Activated T-helper 1 cell treated with anti-CD3 and anti-CD28 coated beads, Interleukin-12 subunit alpha, Interleukin-12 subunit beta, Interleukin-2, Interleukin-4 antibody, amounts not matched to agents 30 ng/mL and 10 ng/mL and 1 ng/mL, durations not matched to agents 14 hours and 24 hours and 36 hours (primary cell): ENCODE results near the gene AKT1S1. TPM values are rescaled to one million over a fixed set of nuclear protein-coding genes. Genes with fewer than 3 reads are reported as not detected.
"Not testable (repeated sequence)": the region's sequence is repeated elsewhere in the genome, so short reads cannot be mapped to it uniquely, and the experiment has no call there.

ENCODE experiments used
- DNase-seq: peaks from one replicate; pipeline ENCODE4 v3.0.0; 2021; ENCODE audit warnings: low spot score
- H3K27ac Mint-ChIP-seq: one replicate; pipeline ENCODE4 v1.8.0; 2021; ENCODE audit warnings: mild to moderate bottlenecking, mixed read lengths
- H3K27me3 Mint-ChIP-seq: one replicate; pipeline ENCODE4 v1.8.0; 2022; ENCODE audit warnings: mild to moderate bottlenecking, moderate library complexity, mixed read lengths; ENCODE audit not compliant: insufficient read depth
- H3K36me3 Mint-ChIP-seq: one replicate; pipeline ENCODE4 v1.8.0; 2021; ENCODE audit warnings: low read depth, mixed read lengths
- H3K4me1 Mint-ChIP-seq: one replicate; pipeline ENCODE4 v1.8.0; 2021; ENCODE audit warnings: low read depth, mixed read lengths
- H3K4me3 Mint-ChIP-seq: one replicate; pipeline ENCODE4 v1.8.0; 2021; ENCODE audit warnings: mild to moderate bottlenecking, moderate library complexity, mixed read lengths
- H3K9me3 Mint-ChIP-seq: one replicate; pipeline ENCODE4 v1.8.0; 2021; ENCODE audit warnings: mixed read lengths
- intact Hi-C: fragments of 100-400 bp; cut with micrococcal nuclease; formaldehyde crosslinking; loops from one replicate; pipeline ENCODE4 v1.15.1; 2024
- total RNA-seq: library from RNA; stranded (reverse); gene quantifications from 2 replicates; pipeline ENCODE4 v1.2.3, GENCODE V29; 2022

AKT1S1 gene
- total RNA-seq: 32.1 and 32.2 TPM in 2 replicates

DNA sequence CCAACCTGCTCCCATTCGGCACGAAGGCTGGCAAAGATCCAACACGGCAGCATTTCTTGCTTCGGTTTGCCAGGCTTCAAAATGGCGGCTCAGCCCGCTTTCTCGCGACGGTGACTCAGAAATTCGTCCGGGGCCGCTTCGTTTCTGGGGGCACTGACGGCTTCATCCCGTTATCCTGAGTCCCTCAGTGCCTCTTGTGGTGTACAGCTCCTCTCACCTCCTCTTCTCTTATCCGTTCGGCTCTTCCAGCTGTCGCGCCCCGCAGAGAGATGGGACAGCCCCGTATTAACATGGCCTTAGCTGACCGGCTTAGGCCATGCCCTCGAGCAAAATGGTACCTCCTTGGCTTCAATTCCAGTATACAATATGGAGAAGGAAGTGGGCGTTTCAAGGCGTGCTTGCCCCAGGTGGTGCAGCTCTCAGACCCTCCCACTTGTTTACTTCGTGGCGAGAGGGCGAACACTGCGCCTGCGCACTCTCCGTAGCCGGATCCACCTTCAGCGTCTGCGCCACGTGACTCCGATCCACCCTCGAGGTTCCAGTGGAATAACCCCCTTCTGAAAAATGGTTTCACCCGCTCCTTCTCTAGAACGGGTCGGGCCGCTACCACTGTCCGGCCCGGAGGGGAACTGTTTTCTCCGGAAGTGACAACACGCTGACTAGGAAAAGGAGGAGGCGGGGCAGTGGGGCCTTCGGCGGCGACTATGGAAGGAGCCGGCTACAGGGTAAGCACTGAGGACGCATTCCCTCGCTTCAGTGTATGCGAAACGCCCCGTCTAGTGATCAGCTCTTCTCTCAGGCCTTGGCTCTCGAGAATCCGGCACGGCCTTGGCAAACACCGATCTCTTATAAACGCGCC, at the start of gene AKT1S1, which contains the start of gene TBC1D17:
Gene AKT1S1, minus strand, starts transcription at position 336 of the 859 bp plus-strand sequence. CDS start 4,060 bp downstream, outside the sequence.
Gene TBC1D17, plus strand, starts transcription at position 683 of the 859 bp plus-strand sequence. Its CDS starts 22 bp downstream, at position 705.
- Mint-ChIP-seq H3K4me1 (peaks cover 30% of the 10 kb centered on the region), H3K27me3 (no peaks in the 10 kb centered on the region), H3K36me3 (peaks cover 25% of the 10 kb centered on the region), H3K27ac (no peak within 1 kb of the TSS), H3K4me3 (no peak within 1 kb of the TSS), H3K9me3 (no peaks in the 10 kb centered on the region)
- DNase-seq: peak; percentile 99
- intact Hi-C loops: loop anchor here (1.0 to 5.0 kb wide), 13 partner anchors 8 to 499 kb away; partner anchors contain the start of genes ALDH16A1, ATF5, NR1H2 and NUP62

DNA sequence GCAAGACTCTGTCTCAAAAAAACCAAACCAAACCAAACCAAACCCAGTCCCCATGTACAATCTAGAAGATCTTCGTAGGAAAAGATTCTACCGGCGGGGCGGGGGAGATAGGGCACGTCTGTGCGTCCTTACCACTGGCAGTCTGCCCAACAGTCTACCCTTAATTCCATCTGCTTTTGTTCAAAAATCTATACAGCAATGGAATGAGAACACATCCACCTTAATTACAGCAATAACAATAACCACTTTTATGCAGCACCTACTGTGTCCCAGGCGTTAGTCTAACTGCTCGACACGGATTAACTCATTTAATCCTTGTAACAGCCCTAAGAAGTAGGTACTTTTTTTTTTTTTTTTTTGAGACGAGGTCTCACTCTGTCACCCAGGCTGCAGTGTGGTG, 49.4 kb upstream of the AKT1S1 start:
- Mint-ChIP-seq H3K36me3 (peaks cover 61% of the 10 kb centered on the region), H3K9me3 (no peaks in the 10 kb centered on the region), H3K4me1 (peaks cover 59% of the 10 kb centered on the region), H3K27me3 (no peaks in the 10 kb centered on the region), H3K4me3 (peak overlapping the region; percentile 47), H3K27ac (peak overlapping the region; percentile 34)
- no peak for DNase-seq
- intact Hi-C loops: no loop called here

DNA sequence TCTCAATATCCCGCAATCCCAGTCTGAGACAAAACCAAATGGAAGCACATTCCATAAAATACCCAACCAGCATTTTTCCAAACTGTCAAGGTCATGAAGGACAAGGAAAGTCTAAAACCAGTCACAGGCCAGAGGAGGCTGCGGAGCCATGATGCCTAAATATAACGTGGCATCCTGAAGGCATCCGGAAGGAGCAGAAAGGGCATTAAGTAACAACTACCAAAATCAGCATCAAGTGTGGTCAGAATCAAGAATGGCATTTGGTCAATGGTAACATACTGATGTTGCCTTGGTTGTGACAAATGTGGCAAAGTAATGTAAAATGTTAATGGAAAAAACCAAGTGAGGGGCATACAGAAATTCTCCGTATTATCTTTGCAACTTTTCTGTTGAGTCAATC, 48.3 kb upstream of the AKT1S1 start:
- intact Hi-C loops: no loop called here
- Mint-ChIP-seq H3K36me3 (peaks cover 62% of the 10 kb centered on the region), H3K27ac (no peak overlapping the region), H3K9me3 (no peaks in the 10 kb centered on the region), H3K4me3 (peak overlapping the region; percentile 59), H3K27me3 (no peaks in the 10 kb centered on the region), H3K4me1 (peaks cover 49% of the 10 kb centered on the region)
- no peak for DNase-seq

DNA sequence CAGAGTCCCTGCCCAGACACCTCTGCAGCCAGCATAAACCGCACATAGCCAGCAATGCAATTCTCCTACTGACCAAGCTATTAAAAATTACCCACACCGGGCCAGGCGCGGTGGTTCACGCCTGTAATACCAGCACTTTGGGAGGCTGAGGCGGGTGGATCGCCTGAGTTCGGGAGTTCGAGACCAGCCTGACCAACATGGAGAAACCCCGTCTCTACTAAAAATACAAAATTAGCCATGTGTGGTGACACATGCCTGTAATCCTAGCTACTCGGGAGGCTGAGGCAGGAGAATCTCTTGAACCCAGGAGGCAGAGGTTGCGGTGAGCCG, 47.7 kb upstream of the AKT1S1 start:
- H3K4me3 Mint-ChIP-seq, H3K27me3 Mint-ChIP-seq, intact Hi-C loops, H3K9me3 Mint-ChIP-seq, H3K27ac Mint-ChIP-seq, DNase-seq: not testable (repeated sequence)
- peaks cover 61% of the 10 kb centered on the region for H3K36me3 Mint-ChIP-seq
- H3K4me1 Mint-ChIP-seq: peaks cover 42% of the 10 kb centered on the region

DNA sequence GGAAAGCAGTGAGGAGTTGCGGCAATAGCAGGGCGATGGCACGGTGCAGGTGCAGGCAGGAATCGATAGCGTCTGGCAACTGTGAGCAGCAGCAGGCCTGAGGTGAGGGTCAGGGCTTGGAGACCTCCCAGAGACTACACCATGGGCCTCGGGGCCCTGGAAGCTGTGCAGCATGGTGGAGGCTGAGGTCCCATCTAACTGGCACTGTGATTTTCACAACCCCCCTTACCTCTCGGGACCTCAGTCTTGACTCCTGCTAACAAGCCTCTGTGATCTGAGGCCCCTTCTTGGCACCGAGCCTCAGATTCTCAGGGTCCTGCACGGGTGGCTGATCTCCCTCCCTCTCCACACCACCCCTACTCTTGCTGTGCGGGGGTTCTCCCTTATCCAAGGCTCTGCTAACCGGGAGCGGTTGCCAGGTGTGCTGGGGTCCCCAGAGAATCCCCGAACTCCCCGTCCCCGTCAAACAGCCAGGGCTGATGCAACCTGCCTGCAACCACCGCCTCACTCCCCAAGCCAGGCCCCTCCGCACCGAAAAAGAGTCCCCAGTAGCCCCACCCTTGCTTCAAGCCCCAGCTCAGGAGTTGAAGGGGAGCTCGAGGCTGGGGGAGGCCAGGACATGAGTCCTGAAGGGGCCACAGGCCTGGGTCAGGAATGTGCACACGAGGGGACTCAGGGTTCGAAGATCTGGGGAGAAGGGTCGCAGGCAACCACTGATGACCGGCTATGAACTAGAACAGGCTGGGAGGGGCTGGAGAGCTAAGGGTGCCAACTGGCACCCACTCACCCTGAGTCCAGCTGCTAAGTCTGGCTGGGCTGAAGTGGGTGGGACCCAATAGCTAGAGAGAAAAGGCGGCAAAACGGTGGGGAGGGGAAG, 47.1 kb upstream of the AKT1S1 start:
- Mint-ChIP-seq H3K4me3 (no peak overlapping the region), H3K27ac (peak overlapping the region; percentile 23), H3K9me3 (no peaks in the 10 kb centered on the region), H3K36me3 (peaks cover 60% of the 10 kb centered on the region), H3K4me1 (peaks cover 43% of the 10 kb centered on the region), H3K27me3 (no peaks in the 10 kb centered on the region)
- intact Hi-C loops: no loop called here
- no peak for DNase-seq

DNA sequence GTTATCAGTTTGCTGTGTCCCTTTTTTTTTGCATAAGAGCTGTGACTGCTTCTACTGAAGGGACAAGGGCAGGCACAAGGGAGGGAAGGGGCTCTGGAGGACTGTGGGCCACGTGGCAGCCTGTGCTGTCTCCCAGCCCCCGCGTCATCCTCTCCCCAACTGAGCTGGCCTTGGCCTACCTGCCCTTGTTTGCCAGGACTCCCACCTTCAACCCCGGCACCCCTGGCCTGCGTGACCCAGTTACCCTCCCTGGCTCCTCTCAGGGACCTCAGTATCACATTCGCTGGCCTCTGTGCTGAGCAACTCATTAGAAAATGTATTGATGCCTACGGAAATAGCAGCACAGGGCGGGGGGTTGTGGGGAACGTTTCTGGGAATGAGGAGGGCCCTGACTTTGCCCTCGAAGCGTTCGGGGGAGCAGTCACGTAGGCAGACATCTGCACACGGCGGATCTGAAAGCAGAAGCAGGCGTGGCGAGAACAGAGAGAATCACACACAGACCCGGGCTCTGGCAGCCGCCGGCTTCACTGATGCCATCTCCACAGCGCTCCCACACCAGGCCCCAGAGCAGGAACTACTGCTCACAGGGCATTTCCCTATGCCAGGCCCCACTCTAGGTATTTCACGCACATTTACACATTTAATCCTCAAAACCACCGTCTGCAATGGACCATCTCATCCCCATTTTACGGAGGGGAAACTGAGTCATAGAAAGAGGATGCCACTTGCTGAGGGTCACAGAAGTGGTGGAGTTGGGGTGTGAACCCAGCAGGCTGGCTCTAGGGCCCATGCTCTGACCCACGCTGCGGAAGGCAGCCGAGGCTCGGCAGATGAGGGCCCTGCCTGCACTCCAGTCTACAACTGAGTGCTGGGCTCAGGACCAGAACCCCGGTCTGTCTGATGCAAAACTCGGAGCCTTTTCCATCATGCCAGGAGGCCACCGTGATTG, 46.2 kb upstream of the AKT1S1 start:
- H3K9me3 Mint-ChIP-seq: no peaks in the 10 kb centered on the region
- H3K36me3 Mint-ChIP-seq: peaks cover 59% of the 10 kb centered on the region
- DNase-seq: no peak
- H3K4me3 Mint-ChIP-seq: no peak overlapping the region
- H3K27ac Mint-ChIP-seq: peak overlapping the region; percentile 23
- peaks cover 44% of the 10 kb centered on the region for H3K4me1 Mint-ChIP-seq
- intact Hi-C loops: no loop called here
- no peaks in the 10 kb centered on the region for H3K27me3 Mint-ChIP-seq

DNA sequence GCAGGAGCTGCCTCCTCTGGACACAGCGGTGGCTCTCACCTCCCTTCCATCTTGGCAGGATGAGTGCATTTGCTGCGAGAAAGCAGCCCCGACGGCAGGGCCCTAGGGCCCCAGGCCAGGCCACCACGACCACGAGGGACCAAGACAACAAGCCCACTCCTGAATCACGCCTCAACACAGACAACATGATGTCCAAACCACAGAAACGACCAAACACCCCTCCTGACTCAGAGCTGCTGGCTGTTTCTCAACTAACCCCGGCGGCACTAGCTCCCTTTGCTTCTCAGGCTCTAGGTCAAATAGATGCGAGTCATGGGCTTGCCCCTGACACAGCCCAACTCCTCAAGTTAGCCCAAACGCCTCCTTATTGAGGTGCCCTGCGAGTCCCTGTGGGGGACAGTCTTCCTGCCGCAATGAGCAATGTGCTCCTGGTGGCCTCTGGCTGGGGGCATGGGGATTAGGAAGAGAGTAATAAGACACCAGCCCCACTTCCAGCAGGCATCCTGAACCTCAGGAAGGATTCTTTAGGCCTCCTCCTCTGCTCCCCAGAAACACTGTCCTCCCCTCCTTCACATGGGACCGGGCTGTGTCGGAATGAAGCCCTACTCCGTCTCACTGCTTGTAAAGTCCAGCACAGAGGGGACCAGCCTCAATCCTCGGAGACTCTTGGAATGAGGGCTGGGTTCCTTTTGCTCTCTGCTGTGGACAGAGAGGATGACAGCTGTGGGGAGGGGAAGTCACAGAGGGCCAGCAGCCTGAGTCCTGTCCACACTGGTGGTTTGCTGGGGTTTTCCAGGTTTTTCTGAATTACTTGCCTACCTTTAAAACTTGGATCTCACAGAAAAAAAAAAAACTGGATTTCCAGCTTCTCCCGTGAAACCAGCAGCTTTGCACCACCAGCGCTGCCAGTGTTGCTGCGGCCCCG, 45.0 kb upstream of the AKT1S1 start:
- no peak for DNase-seq
- H3K27ac Mint-ChIP-seq: peak overlapping the region; percentile 63
- intact Hi-C loops: no loop called here
- H3K36me3 Mint-ChIP-seq: peaks cover 56% of the 10 kb centered on the region
- no peaks in the 10 kb centered on the region for H3K27me3 Mint-ChIP-seq
- peaks cover 39% of the 10 kb centered on the region for H3K4me1 Mint-ChIP-seq
- H3K9me3 Mint-ChIP-seq: no peaks in the 10 kb centered on the region
- no peak overlapping the region for H3K4me3 Mint-ChIP-seq

DNA sequence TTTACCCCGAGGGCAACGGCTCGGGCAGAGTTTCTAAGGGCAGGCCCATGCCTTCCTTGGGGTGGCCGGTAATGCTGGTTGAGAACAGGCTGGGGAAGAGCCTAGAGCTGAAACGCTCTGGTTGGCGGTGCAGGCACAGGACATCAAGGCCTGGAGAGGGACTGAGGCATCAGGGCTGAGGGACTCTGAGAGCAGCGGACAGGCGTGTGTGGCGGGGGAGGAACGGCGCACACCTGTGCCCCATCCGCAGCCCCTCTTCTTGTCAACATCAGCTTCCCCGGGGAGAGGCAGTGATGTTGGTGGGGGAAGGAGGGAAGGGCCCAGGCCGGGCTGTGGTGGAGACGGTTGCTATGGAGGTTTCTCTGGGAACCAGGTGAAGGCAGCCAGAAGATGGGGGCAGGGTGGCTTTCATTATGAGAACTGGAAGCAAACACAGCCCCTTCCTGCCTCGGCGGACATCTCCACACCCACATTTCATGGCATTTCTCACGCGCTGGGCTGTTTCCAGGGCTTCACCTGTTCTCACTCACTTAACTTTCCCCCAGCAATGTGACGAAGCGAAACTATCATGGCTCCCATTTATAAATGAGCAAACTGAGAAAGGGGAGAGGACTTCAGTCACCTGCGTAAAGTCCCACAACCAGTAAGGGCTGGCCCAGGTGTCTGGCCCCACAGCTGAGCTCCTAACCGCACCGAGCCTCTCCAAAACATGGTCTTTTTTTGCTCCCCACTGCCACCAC, 43.6 kb upstream of the AKT1S1 start:
- no peak overlapping the region for H3K27ac Mint-ChIP-seq

DNA sequence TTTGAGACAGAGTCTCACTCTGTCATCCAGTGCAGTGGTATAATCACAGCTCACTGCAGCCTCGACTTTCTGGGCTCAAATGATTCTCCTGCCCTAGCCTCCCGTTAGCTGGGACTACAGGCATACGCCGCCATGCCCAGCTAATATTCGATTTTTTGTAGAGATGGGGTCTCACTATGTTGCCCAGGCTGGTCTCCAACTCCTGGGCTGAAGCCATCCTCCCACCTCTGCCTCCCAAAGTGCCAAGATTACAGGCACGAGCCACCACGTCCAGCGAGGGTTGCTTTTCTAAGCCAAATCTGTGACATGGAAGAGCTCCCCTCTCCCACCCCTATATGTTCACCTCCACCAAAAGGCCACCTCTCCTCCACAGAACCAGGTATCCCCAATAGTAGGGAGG, 40.9 kb upstream of the AKT1S1 start:
- Mint-ChIP-seq H3K27me3 (no peaks in the 10 kb centered on the region), H3K36me3 (peaks cover 61% of the 10 kb centered on the region), H3K27ac (peak overlapping the region; percentile 12), H3K4me1 (peaks cover 49% of the 10 kb centered on the region), H3K9me3 (no peaks in the 10 kb centered on the region), H3K4me3 (no peak overlapping the region)
- intact Hi-C loops: no loop called here
- DNase-seq: no peak

More for the DNA sequence above, 43.6 kb upstream of the AKT1S1 start:
- Mint-ChIP-seq H3K27me3 (no peaks in the 10 kb centered on the region), H3K4me1 (peaks cover 40% of the 10 kb centered on the region), H3K9me3 (no peaks in the 10 kb centered on the region), H3K36me3 (peaks cover 57% of the 10 kb centered on the region), H3K4me3 (no peak overlapping the region)
- DNase-seq: no peak
- intact Hi-C loops: no loop called here

DNA sequence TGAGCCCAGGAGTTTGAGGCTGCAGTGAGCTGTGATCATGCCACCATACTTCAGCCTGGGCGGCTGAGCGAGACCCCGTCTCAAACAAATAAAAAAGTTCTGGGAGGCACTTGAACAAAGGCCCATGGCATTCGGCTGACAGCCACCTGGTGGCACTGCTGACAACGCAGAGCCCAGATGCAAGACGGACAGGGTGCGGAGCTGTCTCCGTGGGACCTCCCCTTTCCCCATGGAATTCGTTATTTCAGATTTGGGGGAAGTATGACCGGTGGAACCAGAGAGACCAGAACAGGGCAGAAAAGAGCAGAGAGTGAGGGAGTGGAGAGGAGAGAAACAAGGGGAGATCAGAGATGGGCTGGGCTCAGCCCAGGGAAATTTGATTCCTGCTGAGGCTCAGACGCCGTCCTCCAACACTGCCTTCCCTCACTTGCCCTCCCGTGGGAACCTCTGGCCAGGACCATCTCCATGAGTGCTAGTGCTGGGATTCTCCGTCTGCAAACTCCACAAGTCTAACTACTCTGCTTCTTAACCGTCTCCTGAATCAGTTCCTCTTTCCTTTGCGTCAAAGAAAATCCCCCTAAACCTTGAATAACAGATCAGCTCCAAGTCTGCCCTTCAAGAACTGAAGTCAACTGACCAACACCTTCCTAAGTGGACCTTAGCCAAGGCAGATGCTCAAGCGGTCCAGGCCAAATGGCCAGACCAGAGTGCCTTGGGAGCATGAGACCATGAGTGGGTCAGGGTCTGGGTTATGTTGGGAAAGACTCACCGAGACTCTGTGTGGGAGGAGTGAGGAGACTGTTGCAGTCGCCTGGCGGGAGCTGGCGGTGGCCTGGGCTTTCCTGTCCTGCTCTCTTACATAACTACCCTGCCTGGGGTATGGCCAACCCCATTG, 39.9 kb upstream of the AKT1S1 start:
- no peak for DNase-seq
- Mint-ChIP-seq H3K9me3 (no peaks in the 10 kb centered on the region), H3K36me3 (peaks cover 63% of the 10 kb centered on the region), H3K27me3 (no peaks in the 10 kb centered on the region), H3K4me3 (no peak overlapping the region), H3K4me1 (peaks cover 50% of the 10 kb centered on the region), H3K27ac (peak overlapping the region; percentile 74)
- intact Hi-C loops: no loop called here
